Brain microvascular endothelial cell (primary cell): ENCODE data around the gene FOLR1.
"Not testable (repeated sequence)": the region's sequence is repeated elsewhere in the genome, so short reads cannot be mapped to it uniquely, and the experiment has no call there.

Source experiments
- DNase-seq: peaks from one replicate; pipeline ENCODE4 v3.0.0-alpha.2; 2020
- H3K27ac ChIP-seq: fragments of 250-450 bp; sonication (Bioruptor Pico); 2 replicates; pipeline ENCODE4 v1.5.1; 2020; ENCODE audit warnings: mild to moderate bottlenecking, moderate library complexity
- H3K27me3 ChIP-seq: fragments of 250-450 bp; sonication (Bioruptor Pico); replicated peaks from 2 replicates; pipeline ENCODE4 v1.5.1; 2020; ENCODE audit warnings: mild to moderate bottlenecking
- H3K36me3 ChIP-seq: fragments of 250-450 bp; sonication (Bioruptor Pico); replicated peaks from 2 replicates; pipeline ENCODE4 v1.5.1; 2020; ENCODE audit warnings: mild to moderate bottlenecking
- H3K4me3 ChIP-seq: 2 replicates; pipeline ENCODE4 v1.5.1; 2011; ENCODE audit warnings: low read depth, mild to moderate bottlenecking, control low read depth, low read length, moderate library complexity
- CTCF ChIP-seq: IDR thresholded peaks from 2 replicates; pipeline ENCODE4 v1.5.1; 2011; ENCODE audit warnings: low read depth, mild to moderate bottlenecking, moderate library complexity, low read length, control low read depth, inconsistent platforms; ENCODE audit errors: missing control alignments
- in situ Hi-C: cut with HindIII; loops from 2 replicates; pipeline ENCODE4 v1.10.0; 2017; ENCODE audit warnings: low sequenced_read_pairs, low pct_ligation_motif_present

The FOLR1 gene

DNA sequence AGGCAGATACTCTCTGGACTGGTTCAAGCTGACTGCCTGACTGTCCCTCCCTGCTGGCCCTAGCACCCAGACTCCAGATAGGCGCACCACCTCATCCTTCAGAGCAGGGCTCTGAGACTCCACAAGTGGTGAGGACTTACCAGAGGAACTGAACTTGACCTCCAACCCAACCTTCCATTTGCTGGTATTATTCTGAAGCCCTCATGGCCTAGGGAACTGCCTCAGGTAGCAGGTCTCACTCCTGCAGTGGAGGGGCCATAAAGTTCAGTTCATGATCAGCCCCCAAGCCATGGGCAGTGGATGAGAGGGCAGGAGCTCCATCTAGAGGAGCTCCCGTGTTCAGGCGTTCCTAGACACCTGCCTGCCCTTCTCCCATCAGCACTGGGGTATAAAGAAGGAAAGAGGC is 10.4 kb upstream of the FOLR1 start:
- H3K27me3 ChIP-seq, in situ Hi-C loops, H3K27ac ChIP-seq, H3K36me3 ChIP-seq, H3K4me3 ChIP-seq, DNase-seq: not testable (repeated sequence)
- TF ChIP-seq CTCF = peak; percentile 41

DNA sequence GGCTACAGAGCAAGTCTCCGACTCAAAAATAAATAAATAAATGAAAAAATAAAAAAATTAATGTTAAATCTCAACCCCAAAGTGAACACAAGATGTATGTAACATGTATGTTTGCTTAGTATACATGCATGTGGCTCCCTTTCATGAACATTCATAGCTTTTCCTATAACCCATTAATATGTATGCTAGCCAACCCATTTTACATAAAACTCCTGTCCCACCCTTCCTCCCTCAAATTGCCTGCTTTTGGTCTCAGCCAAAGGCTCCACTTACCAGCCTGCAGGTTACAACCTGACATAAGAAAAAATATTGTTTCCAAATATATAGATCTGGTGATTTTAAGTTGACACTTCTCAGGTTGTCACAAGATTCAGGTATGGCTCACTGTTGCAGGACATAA is 3.7 kb upstream of the FOLR1 start:
- TF ChIP-seq CTCF = no peak
- DNase-seq = no peak
- H3K36me3 ChIP-seq = no peaks in the 10 kb centered on the region
- in situ Hi-C loops = no loop called here
- no peak overlapping the region for H3K4me3 ChIP-seq
- H3K27me3 ChIP-seq = no peaks in the 10 kb centered on the region
- no peak overlapping the region for H3K27ac ChIP-seq

DNA sequence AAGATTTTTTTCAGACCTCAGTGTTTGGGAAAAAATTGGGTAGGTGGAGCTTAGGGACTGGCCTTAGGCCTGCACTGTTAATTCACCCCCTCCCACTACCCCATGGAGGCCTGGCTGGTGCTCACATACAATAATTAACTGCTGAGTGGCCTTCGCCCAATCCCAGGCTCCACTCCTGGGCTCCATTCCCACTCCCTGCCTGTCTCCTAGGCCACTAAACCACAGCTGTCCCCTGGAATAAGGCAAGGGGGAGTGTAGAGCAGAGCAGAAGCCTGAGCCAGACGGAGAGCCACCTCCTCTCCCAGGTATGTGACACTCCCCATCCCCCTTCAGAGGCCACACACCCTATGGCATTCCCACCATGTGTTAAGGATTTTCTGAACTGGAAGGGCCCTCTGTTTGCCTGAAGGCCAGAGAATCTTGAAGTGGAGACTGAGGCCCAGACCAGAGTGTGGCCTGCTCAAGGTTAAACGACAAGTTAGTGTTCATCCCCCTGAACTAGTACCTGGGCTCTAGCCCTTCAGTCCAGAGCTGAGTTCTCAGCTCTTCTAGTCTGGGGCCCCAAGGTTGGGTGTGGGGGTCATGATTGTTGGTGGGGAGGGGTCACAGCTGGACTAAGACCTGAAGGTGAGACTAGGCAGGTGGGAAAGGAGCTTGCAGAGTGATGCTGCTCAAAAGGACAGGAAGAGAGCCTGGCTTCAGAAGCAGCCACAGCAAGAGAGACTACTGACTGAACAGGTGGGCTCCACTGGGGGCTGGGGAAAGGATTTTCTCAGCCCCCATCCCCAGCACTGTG is 2.3 kb upstream of the FOLR1 start:
- Histone ChIP-seq H3K27me3 (no peaks in the 10 kb centered on the region), H3K4me3 (no peak overlapping the region), H3K27ac (no peak overlapping the region), H3K36me3 (no peaks in the 10 kb centered on the region)
- no peak for TF ChIP-seq CTCF
- no peak for DNase-seq
- in situ Hi-C loops = no loop called here

GRCh38 chr11:72190631-72191071 is 1.3 kb upstream of the FOLR1 start:
- Histone ChIP-seq H3K36me3 (no peaks in the 10 kb centered on the region), H3K27ac (no peak overlapping the region), H3K27me3 (no peaks in the 10 kb centered on the region), H3K4me3 (no peak overlapping the region)
- no peak for TF ChIP-seq CTCF
- DNase-seq = no peak
- in situ Hi-C loops = no loop called here

GRCh38 chr11:72195518-72196270 is 3.8 kb downstream of the FOLR1 start:
- H3K27me3 ChIP-seq = no peaks in the 10 kb centered on the region
- H3K27ac ChIP-seq = no peak overlapping the region
- H3K4me3 ChIP-seq = no peak overlapping the region
- no peak for DNase-seq
- no peaks in the 10 kb centered on the region for H3K36me3 ChIP-seq
- in situ Hi-C loops = no loop called here
- TF ChIP-seq CTCF = no peak

DNA sequence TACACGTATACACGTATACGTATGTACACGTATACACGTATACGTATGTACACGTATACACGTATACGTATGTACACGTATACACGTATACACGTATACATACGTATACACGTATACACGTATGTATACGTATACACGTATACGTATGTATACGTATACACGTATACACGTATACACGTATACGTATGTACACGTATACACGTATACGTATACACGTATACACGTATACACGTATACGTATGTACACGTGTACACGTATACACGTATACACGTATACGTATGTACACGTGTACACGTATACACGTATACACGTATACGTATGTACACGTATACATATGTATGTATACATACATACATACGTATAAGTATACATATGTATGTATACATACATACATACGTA is 9.5 kb downstream of the FOLR1 start:
- H3K27ac ChIP-seq, H3K36me3 ChIP-seq, H3K4me3 ChIP-seq, DNase-seq, H3K27me3 ChIP-seq, in situ Hi-C loops: not testable (repeated sequence)
